Erythroblast (primary cell): ENCODE measurements around the gene PPIL3.

Experiments
- GATA1 ChIP-seq: IDR thresholded peaks from 2 replicates; pipeline ENCODE4 v1.6.1; 2011; ENCODE audit warnings: low read depth, mild to moderate bottlenecking, control low read depth, low read length, moderate library complexity
- POLR2A ChIP-seq: IDR thresholded peaks from 2 replicates; pipeline ENCODE4 v1.6.1; 2011; ENCODE audit warnings: mild to moderate bottlenecking, low read length

- TF ChIP-seq POLR2A (no peak), GATA1 (no peak)
Measured at GRCh38 chr2:200847269-200847668, 41.6 kb downstream of the PPIL3 start.
